ENCODE measurements around the gene MTA1.

The MTA1 gene

GRCh38 chr14:105424861-105425260 lies 5.2 kb downstream of the MTA1 start:
- DNase-seq (ENCODE audit: low spot score), result no peak

DNA sequence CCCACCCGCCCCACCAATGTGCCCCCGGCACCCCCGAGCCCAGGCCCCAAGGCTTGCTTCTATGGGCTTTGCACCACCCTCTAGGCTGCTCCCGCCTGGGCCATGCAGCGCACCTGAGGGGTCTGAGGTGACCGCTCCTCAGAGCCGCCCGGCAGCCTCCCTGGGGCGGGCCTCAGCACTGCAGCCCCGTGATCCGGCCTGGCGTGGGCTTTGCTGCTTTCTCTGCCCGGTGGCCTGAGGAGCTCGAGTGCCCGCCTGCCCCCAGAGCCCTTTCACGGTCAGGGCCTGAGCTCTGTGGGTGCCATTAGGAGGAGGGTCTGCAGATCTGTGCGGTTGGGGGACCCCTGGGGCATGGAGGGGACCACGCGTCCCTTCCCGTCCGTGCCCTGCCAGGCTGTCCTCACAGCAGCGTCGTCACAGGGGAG lies 6.2 kb downstream of the MTA1 start:
- DNase-seq (ENCODE audit: low spot score), result no peak

- DNase-seq (ENCODE audit: low spot score), result no peak
These were observed 6.9 kb downstream of the MTA1 start for GRCh38 chr14:105426416-105427130.

DNA sequence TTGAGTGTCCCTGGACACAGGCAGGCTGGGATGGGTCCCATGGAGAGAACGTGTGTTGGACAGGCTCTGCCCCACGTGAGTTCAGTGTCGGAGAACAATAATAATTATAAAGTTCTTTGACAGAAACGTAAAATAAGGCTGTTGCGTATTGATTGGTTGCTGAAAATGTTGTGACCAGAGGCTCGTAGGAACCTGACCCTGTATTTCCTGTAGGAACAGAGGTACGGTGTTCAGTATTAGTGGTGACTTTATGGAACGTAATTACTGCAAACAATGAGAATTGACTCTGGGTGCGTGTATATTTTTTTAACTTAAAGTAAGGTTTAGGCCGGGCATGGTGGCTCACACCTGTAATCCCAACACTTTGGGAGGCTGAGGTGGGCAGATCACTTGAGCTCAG lies 7.8 kb downstream of the MTA1 start:
- DNase-seq (ENCODE audit: low spot score), result no peak

DNA sequence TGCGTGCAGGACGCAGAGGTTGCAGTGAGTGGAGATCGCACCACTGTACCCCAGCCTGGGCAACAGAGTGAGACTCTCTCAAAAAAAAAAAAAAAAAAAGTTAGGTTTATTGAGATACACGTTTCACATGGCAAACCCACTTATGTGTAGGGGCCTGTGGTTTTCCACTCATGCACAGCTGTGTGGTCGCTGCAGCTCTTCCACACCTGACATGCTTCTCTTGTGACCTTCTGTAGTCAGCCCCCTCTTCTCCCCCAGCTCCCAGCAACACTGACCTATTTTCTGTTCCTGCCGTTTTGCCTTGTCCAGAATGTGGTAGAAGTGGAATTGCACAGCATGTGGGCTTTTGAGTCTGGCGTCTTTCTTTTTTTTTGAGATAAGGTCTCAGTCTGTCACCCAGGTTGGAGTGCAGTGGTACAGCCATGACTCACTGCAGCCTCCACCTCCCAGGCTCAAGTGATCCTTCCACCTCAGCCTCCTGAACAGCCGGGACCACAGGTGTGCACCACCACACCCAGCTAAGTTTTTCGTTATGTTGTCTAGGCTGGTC lies 8.4 kb downstream of the MTA1 start:
- no peak for DNase-seq (ENCODE audit: low spot score)

DNA sequence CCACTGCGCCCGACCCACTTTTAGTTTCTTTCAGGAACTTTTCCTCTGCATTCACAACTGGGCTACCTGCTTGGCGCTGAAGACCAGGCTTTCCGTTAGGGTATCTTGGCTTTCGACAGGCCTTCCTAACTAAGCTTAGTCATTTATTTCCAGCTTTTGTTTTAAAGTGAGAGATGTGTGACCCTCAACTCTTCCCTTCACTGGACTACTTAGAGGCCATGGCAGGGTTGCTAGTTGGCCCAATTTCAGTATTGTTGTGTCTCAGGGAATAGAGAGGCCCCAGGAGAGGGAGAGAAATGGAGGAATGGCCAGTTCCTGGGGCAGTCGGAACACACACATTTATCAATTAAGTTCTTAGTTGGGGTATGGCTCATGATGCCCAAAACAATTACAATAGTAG lies 10.4 kb downstream of the MTA1 start:
- DNase-seq (ENCODE audit: low spot score), result no peak

DNA sequence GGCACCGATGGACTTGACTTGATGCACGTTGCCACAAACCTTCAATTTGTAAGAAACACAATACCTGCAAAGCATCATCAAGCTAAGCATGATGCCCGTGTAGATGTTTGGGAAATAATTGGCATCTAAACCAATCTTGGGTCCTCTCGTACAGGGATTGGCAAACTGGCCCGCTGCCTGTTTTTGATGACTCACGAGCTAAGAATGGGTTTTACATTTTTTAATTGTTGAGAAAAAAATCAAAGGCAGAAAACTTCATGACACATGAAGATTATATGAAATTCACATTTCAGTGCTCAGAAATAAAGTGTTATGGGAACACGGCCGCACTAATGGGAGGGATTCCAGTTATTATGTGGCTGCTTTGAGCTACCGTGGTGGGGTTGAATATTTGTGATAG lies 10.9 kb downstream of the MTA1 start:
- no peak for DNase-seq (ENCODE audit: low spot score)

GRCh38 chr14:105431256-105431655 lies 11.6 kb downstream of the MTA1 start:
- DNase-seq (ENCODE audit: low spot score), result no peak

- no peak for DNase-seq (ENCODE audit: low spot score)
These were observed 13.0 kb downstream of the MTA1 start for GRCh38 chr14:105432657-105433056.

DNA sequence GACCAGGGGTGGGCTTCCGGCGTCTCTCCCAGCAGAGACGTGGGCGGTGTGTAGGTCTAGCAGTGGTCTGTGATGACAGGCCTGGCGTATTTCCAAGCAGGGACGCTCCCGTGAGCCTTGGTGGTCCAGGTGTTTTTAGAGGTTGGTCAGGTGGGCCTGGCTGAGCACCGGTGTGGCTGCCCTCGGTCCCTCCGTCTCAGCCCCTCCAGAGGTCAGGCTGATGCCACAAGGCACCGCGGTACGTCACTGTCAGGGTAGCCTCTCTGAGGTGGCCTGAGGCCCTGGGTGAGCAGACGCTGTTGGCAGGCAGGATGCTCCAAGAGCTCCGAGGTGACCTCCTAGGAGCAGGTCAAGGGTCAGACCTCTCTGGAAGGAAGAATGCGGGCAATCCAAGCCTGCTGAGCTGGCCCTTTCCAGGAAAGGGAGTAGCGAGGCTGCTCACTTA lies 13.6 kb downstream of the MTA1 start:
- DNase-seq (ENCODE audit: low spot score), result no peak

GRCh38 chr14:105436402-105436801 lies 16.8 kb downstream of the MTA1 start:
- no peak for DNase-seq (ENCODE audit: low spot score)

DNA sequence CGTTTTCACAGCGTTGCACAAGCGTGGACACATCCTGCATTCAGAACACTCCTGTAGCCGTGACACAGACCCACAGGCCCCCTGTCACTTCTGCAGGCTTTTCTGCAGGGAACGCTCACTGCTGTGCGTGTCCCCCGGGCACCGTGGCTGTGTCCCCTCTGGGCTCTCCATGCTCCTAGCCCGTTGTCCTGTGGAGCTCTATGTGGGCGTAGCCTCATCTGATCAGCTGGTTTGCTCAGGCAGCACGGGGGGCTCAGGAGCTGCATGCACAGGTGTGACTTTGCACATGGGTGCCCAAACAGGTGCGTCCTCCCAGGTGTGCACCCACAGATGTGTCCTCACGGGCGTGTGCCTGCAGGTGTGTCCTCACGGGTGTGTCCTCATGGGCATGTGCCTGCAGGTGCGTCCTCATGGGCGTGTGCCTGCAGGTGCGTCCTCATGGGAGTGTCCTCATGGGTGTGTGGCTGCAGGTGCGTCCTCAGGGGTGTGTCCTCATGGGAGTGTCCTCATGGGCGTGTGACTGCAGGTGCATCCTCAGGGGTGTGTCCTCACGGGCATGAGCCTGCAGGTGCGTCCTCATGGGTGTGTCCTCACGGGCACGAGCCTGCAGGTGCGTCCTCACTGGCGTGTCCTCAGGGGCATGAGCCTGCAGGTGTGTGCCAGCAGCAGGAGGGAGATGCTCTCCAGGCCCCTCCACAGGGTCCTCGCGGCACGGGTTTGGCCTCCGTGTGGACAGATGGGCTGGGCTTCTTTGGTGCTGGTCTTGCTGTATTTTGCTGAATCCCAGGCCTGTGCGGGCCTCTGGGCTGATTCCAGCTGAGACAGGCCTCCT lies 17.5 kb downstream of the MTA1 start:
- no peak for DNase-seq (ENCODE audit: low spot score)

- DNase-seq (ENCODE audit: low spot score), result no peak
These were observed 18.3 kb downstream of the MTA1 start for GRCh38 chr14:105437723-105438500.

GRCh38 chr14:105439179-105439578 lies 19.6 kb downstream of the MTA1 start:
- no peak for DNase-seq (ENCODE audit: low spot score)

- no peak for DNase-seq (ENCODE audit: low spot score)
These were observed 20.3 kb downstream of the MTA1 start for GRCh38 chr14:105439710-105440553.

DNA sequence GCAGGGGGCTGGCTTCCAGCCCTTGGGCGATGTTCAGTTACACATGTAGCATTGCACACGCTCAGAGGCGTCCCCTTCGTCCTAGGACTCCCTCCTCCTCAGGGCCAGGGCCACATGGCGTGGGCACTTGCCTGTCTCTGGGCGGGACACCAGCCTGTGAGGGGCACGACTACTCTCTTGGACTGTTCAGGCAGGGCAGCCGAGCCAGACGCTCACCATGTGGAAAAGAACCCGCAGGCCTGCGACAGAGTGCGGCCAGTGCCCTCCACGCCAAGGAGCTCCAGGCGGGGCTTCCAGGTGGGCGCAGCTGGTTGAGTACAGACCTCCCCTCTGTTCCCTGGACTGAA lies 20.9 kb downstream of the MTA1 start:
- DNase-seq (ENCODE audit: low spot score), result no peak

- DNase-seq (ENCODE audit: low spot score), result no peak
These were observed 21.4 kb downstream of the MTA1 start for GRCh38 chr14:105440992-105441391.

- no peak for DNase-seq (ENCODE audit: low spot score)
These were observed 22.5 kb downstream of the MTA1 start for GRCh38 chr14:105442125-105442524.

DNA sequence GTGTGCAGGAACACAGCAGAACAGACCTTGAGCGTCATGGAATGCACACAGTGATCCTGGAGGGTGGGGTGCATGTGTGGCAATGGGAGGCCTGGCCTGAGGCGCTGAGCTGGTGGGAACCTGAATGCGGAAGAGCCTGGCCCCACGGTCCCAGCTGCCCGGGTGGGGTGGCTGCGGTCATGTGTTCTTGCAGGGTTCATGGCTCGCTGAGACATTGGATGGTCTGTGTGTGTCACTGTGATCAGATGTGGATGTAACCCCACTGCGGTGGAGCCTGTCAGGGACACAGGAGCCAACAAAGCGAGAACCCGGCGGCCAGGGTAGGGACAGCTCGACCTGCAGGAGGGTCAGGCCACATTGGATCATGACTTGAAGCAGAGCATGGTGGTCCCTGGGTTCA lies 23.2 kb downstream of the MTA1 start:
- no peak for DNase-seq (ENCODE audit: low spot score)

DNA sequence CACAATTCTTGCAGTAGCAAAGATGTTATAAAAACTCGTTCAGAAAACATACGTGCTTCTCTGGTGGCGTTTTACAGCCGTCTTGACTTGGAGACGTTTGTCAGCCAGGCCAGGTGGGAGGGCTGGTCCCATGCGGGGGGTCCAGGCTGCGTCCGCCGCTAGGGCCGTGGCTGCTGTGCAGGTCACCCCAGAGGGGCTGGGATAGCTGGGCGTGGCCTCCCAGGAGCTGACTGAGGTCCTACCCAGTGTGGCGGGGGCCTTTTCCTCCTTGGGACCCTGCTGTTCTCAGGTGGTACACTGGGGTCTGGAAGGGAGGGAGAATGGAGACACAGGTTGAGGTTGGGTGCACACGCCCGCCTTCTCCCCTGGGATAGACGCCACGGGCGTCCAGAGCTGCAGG lies 25.2 kb downstream of the MTA1 start:
- no peak for DNase-seq (ENCODE audit: low spot score)

DNA sequence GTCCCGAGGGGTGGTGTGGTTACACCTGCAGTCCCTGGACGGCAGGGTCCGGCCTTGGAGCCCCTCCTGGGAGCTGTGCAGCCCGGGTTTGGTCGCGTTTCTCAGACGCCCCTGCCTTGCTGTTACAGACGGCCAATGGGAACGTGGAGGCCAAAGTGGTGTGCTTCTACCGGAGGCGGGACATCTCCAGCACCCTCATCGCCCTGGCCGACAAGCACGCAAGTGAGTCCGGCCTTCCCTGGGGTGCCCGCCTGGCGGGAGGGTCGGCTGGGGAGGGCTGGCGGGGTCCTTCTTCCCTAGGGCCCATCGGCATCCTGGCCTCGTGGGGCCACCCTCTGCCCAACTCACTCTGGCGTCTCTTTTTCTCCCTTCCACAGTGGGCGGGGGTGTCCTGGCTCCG lies 25.7 kb downstream of the MTA1 start:
- no peak for DNase-seq (ENCODE audit: low spot score)
